Measurements from ENCODE around the gene ANO7. TPM values are rescaled to one million over a fixed set of nuclear protein-coding genes. Genes with fewer than 3 reads are reported as not detected.

The ANO7 gene
- total and polyA plus RNA-seq, 7 experiments from 2014 or later: 0.16 to 0.94 (median 0.30) TPM; not detected in 1

GRCh38 chr2:241161646-241162281 lies 26.7 kb upstream of the ANO7 start:
- peaks cover 6 to 49% (median 12%) of the 10 kb centered on the region in 5 donors for H3K36me3 Mint-ChIP-seq
- POLR2A ChIA-PET: interaction anchor here (0.6 kb wide), 1 partner anchor 81 kb away, joined by 3 read pairs; no protein-coding TSS in a partner anchor

GRCh38 chr2:241163601-241164118 lies 24.8 kb upstream of the ANO7 start:
- POLR2A ChIA-PET: interaction anchor here (1.4 kb wide), 1 partner anchor 12 kb away, joined by 4 read pairs; no protein-coding TSS in a partner anchor
- Histone ChIP-seq H3K27me3 (ENCODE audit: control insufficient read depth in 2 of 2, insufficient read depth in 2 of 2, low read length in 2 of 2) (no peaks in the 10 kb centered on the region), H3K36me3 (ENCODE audit: control insufficient read depth in 2 of 3, insufficient read depth in 3 of 3, low read length in 3 of 3) (peaks cover 11 to 80% (median 16%) of the 10 kb centered on the region in 3 experiments), H3K4me3 (ENCODE audit: low read length) (no peak overlapping the region), H3K27ac (ENCODE audit: low read depth, low read length) (no peak overlapping the region), H3K9me3 (ENCODE audit: control insufficient read depth in 2 of 3, low read length in 3 of 3) (no peaks in the 10 kb centered on the region), H3K4me1 (ENCODE audit: control insufficient read depth in 2 of 2, insufficient read depth in 2 of 2, low read length in 2 of 2) (no peaks in the 10 kb centered on the region)
- ATAC-seq: no peak
- H3K4me3 Mint-ChIP-seq: no peak overlapping the region
- DNase-seq: no peak
- intact Hi-C loops (cut with micrococcal nuclease): no loop called here
- no peaks in the 10 kb centered on the region for H3K27me3 Mint-ChIP-seq
- peaks cover 16 to 55% (median 21%) of the 10 kb centered on the region in 5 donors for H3K36me3 Mint-ChIP-seq
- peaks cover 0 to 2% (median 0%) of the 10 kb centered on the region in 11 donors for H3K9me3 Mint-ChIP-seq
- H3K27ac Mint-ChIP-seq: no peak overlapping the region
- CTCF ChIA-PET: no interaction called here
- peaks cover 0 to 5% (median 0%) of the 10 kb centered on the region in 7 donors for H3K4me1 Mint-ChIP-seq

More at GRCh38 chr2:241161646-241162281, 26.7 kb upstream of the ANO7 start:
- Histone ChIP-seq H3K9me3 (ENCODE audit: control insufficient read depth in 2 of 3, low read length in 3 of 3) (no peaks in the 10 kb centered on the region), H3K27me3 (ENCODE audit: control insufficient read depth in 2 of 2, insufficient read depth in 2 of 2, low read length in 2 of 2) (no peaks in the 10 kb centered on the region), H3K36me3 (ENCODE audit: control insufficient read depth in 2 of 3, insufficient read depth in 3 of 3, low read length in 3 of 3) (peaks cover 7 to 78% (median 18%) of the 10 kb centered on the region in 3 experiments), H3K4me3 (ENCODE audit: low read length) (no peak overlapping the region), H3K27ac (ENCODE audit: low read depth, low read length) (no peak overlapping the region), H3K4me1 (ENCODE audit: control insufficient read depth in 2 of 2, insufficient read depth in 2 of 2, low read length in 2 of 2) (no peaks in the 10 kb centered on the region)
- Mint-ChIP-seq H3K9me3 (no peaks in the 10 kb centered on the region), H3K4me1 (peaks cover 5 to 13% (median 8%) of the 10 kb centered on the region in 7 donors), H3K4me3 (no peak overlapping the region), H3K27ac (no peak overlapping the region), H3K27me3 (no peaks in the 10 kb centered on the region)
- ATAC-seq (no peak), DNase-seq (no peak)
- CTCF ChIA-PET: no interaction called here
- intact Hi-C loops (cut with micrococcal nuclease): no loop called here

GRCh38 chr2:241168366-241168765 lies 20.1 kb upstream of the ANO7 start:
- CTCF ChIA-PET: no interaction called here
- H3K9me3 Mint-ChIP-seq: peaks cover 3 to 20% (median 11%) of the 10 kb centered on the region in 11 donors
- Histone ChIP-seq H3K27me3 (ENCODE audit: control insufficient read depth in 2 of 2, insufficient read depth in 2 of 2, low read length in 2 of 2) (no peaks in the 10 kb centered on the region), H3K9me3 (ENCODE audit: control insufficient read depth in 2 of 3, low read length in 3 of 3) (peaks cover 0 to 15% (median 0%) of the 10 kb centered on the region in 3 experiments), H3K36me3 (ENCODE audit: control insufficient read depth in 2 of 3, insufficient read depth in 3 of 3, low read length in 3 of 3) (peaks cover 12 to 79% (median 19%) of the 10 kb centered on the region in 3 experiments), H3K4me1 (ENCODE audit: control insufficient read depth in 2 of 2, insufficient read depth in 2 of 2, low read length in 2 of 2) (no peaks in the 10 kb centered on the region), H3K27ac (ENCODE audit: low read depth, low read length) (no peak overlapping the region), H3K4me3 (ENCODE audit: low read length) (no peak overlapping the region)
- POLR2A ChIA-PET: no interaction called here
- ATAC-seq (no peak), DNase-seq (no peak)
- peaks cover 0 to 3% (median under 1%) of the 10 kb centered on the region in 7 donors for H3K4me1 Mint-ChIP-seq
- H3K4me3 Mint-ChIP-seq: no peak overlapping the region
- H3K27me3 Mint-ChIP-seq: no peaks in the 10 kb centered on the region
- H3K36me3 Mint-ChIP-seq: peaks cover 22 to 67% (median 48%) of the 10 kb centered on the region in 5 donors
- intact Hi-C loops (cut with micrococcal nuclease): no loop called here
- no peak overlapping the region for H3K27ac Mint-ChIP-seq

- Mint-ChIP-seq H3K27me3 (no peaks in the 10 kb centered on the region), H3K36me3 (peaks cover 18 to 71% (median 49%) of the 10 kb centered on the region in 5 donors), H3K27ac (peak overlapping the region in 6 of 9 donors; percentile 5 to 78 (median 41)), H3K9me3 (peaks cover 3 to 20% (median 11%) of the 10 kb centered on the region in 11 donors), H3K4me3 (no peak overlapping the region), H3K4me1 (peaks cover 0 to 9% (median 0%) of the 10 kb centered on the region in 7 donors)
- Histone ChIP-seq H3K36me3 (ENCODE audit: control insufficient read depth in 2 of 3, insufficient read depth in 3 of 3, low read length in 3 of 3) (peaks cover 5 to 81% (median 8%) of the 10 kb centered on the region in 3 experiments), H3K4me1 (ENCODE audit: control insufficient read depth in 2 of 2, insufficient read depth in 2 of 2, low read length in 2 of 2) (no peaks in the 10 kb centered on the region), H3K9me3 (ENCODE audit: control insufficient read depth in 2 of 3, low read length in 3 of 3) (peaks cover 0 to 15% (median 0%) of the 10 kb centered on the region in 3 experiments), H3K27me3 (ENCODE audit: control insufficient read depth in 2 of 2, insufficient read depth in 2 of 2, low read length in 2 of 2) (no peaks in the 10 kb centered on the region), H3K27ac (ENCODE audit: low read depth, low read length) (no peak overlapping the region), H3K4me3 (ENCODE audit: low read length) (no peak overlapping the region)
- DNase-seq: no peak
- intact Hi-C loops (cut with micrococcal nuclease): no loop called here
- POLR2A ChIA-PET: no interaction called here
- CTCF ChIA-PET: no interaction called here
- ATAC-seq: no peak
Measured at GRCh38 chr2:241173557-241173956, 14.9 kb upstream of the ANO7 start.

- Mint-ChIP-seq H3K9me3 (peaks cover 0 to 2% (median 0%) of the 10 kb centered on the region in 11 donors), H3K4me3 (no peak overlapping the region), H3K36me3 (peaks cover 8 to 60% (median 25%) of the 10 kb centered on the region in 5 donors), H3K27me3 (no peaks in the 10 kb centered on the region), H3K4me1 (peaks cover 0 to 9% (median 1%) of the 10 kb centered on the region in 7 donors), H3K27ac (peak overlapping the region in 1 of 9 donors; percentile 26)
- POLR2A ChIA-PET: interaction anchor here (0.7 kb wide), 1 partner anchor 87 kb away, joined by 3 read pairs; no protein-coding TSS in a partner anchor
- intact Hi-C loops (cut with micrococcal nuclease): no loop called here
- ATAC-seq: no peak
- H3K4me1 ChIP-seq (ENCODE audit: control insufficient read depth in 2 of 2, insufficient read depth in 2 of 2, low read length in 2 of 2): no peaks in the 10 kb centered on the region
- no peak overlapping the region for H3K27ac ChIP-seq (ENCODE audit: low read depth, low read length)
- peaks cover 0 to 78% (median 0%) of the 10 kb centered on the region in 3 experiments for H3K36me3 ChIP-seq (ENCODE audit: control insufficient read depth in 2 of 3, insufficient read depth in 3 of 3, low read length in 3 of 3)
- H3K27me3 ChIP-seq (ENCODE audit: control insufficient read depth in 2 of 2, insufficient read depth in 2 of 2, low read length in 2 of 2): no peaks in the 10 kb centered on the region
- CTCF ChIA-PET: no interaction called here
- no peaks in the 10 kb centered on the region for H3K9me3 ChIP-seq (ENCODE audit: control insufficient read depth in 2 of 3, low read length in 3 of 3)
- no peak overlapping the region for H3K4me3 ChIP-seq (ENCODE audit: low read length)
- DNase-seq: no peak
Measured at GRCh38 chr2:241177526-241178334, 10.7 kb upstream of the ANO7 start.

- H3K27me3 ChIP-seq (ENCODE audit: control insufficient read depth in 2 of 2, insufficient read depth in 2 of 2, low read length in 2 of 2): no peaks in the 10 kb centered on the region
- no peak overlapping the region for H3K27ac ChIP-seq (ENCODE audit: low read depth, low read length)
- peak overlapping the region in 1 of 9 donors; percentile 2 for H3K27ac Mint-ChIP-seq
- ChIA-PET POLR2A (no interaction called here), CTCF (no interaction called here)
- no peaks in the 10 kb centered on the region for H3K4me1 ChIP-seq (ENCODE audit: control insufficient read depth in 2 of 2, insufficient read depth in 2 of 2, low read length in 2 of 2)
- H3K4me3 Mint-ChIP-seq: no peak overlapping the region
- no peaks in the 10 kb centered on the region for H3K27me3 Mint-ChIP-seq
- H3K9me3 ChIP-seq (ENCODE audit: control insufficient read depth in 2 of 3, low read length in 3 of 3): no peaks in the 10 kb centered on the region
- intact Hi-C loops (cut with micrococcal nuclease): no loop called here
- H3K4me1 Mint-ChIP-seq: peaks cover 0 to 5% (median 0%) of the 10 kb centered on the region in 7 donors
- DNase-seq (no peak), ATAC-seq (no peak)
- peaks cover 0 to 80% (median 0%) of the 10 kb centered on the region in 3 experiments for H3K36me3 ChIP-seq (ENCODE audit: control insufficient read depth in 2 of 3, insufficient read depth in 3 of 3, low read length in 3 of 3)
- no peaks in the 10 kb centered on the region for H3K9me3 Mint-ChIP-seq
- no peak overlapping the region for H3K4me3 ChIP-seq (ENCODE audit: low read length)
- H3K36me3 Mint-ChIP-seq: peaks cover 4 to 60% (median 19%) of the 10 kb centered on the region in 5 donors
Measured at GRCh38 chr2:241178961-241179360, 9.5 kb upstream of the ANO7 start.
